ENCODE results near the gene CELSR2.

Gene CELSR2

GRCh38 chr1:109269212-109269980 lies 20.1 kb downstream of the CELSR2 start:
- TF ChIP-seq TAF1 (IDR thresholded peaks at IDR 0.05; ENCODE audit: borderline replicate concordance, insufficient read depth, low read length) (no peak), POLR2AphosphoS5 (IDR thresholded peaks at IDR 0.05; ENCODE audit: low read depth, low read length) (no peak), SIN3A (IDR thresholded peaks at IDR 0.05; ENCODE audit: borderline replicate concordance, insufficient read depth, low read length) (no peak), REST (IDR thresholded peaks at IDR 0.05; ENCODE audit: insufficient read depth in 1 of 2, low read depth in 2 of 2, low read length in 2 of 2) (no peak), FOXP2 (optimal IDR thresholded peaks at IDR 0.05; ENCODE audit: borderline replicate concordance, extremely low read depth, extremely low read length, insufficient read depth) (no peak)

GRCh38 chr1:109269981-109270622 lies 20.8 kb downstream of the CELSR2 start:
- TF ChIP-seq TAF1 (IDR thresholded peaks at IDR 0.05; ENCODE audit: borderline replicate concordance, insufficient read depth, low read length) (no peak), REST (IDR thresholded peaks at IDR 0.05; ENCODE audit: insufficient read depth in 1 of 2, low read depth in 2 of 2, low read length in 2 of 2) (no peak), POLR2AphosphoS5 (IDR thresholded peaks at IDR 0.05; ENCODE audit: low read depth, low read length) (no peak), FOXP2 (optimal IDR thresholded peaks at IDR 0.05; ENCODE audit: borderline replicate concordance, extremely low read depth, extremely low read length, insufficient read depth) (no peak), SIN3A (IDR thresholded peaks at IDR 0.05; ENCODE audit: borderline replicate concordance, insufficient read depth, low read length) (no peak)

GRCh38 chr1:109270623-109271317 lies 21.4 kb downstream of the CELSR2 start:
- no peak for TF ChIP-seq POLR2AphosphoS5 (IDR thresholded peaks at IDR 0.05; ENCODE audit: low read depth, low read length)
- no peak for TF ChIP-seq FOXP2 (optimal IDR thresholded peaks at IDR 0.05; ENCODE audit: borderline replicate concordance, extremely low read depth, extremely low read length, insufficient read depth)
- TF ChIP-seq SIN3A (IDR thresholded peaks at IDR 0.05; ENCODE audit: borderline replicate concordance, insufficient read depth, low read length), result no peak
- no peak for TF ChIP-seq REST (IDR thresholded peaks at IDR 0.05; ENCODE audit: insufficient read depth in 1 of 2, low read depth in 2 of 2, low read length in 2 of 2)
- no peak for TF ChIP-seq TAF1 (IDR thresholded peaks at IDR 0.05; ENCODE audit: borderline replicate concordance, insufficient read depth, low read length)

- TF ChIP-seq REST (IDR thresholded peaks at IDR 0.05; ENCODE audit: insufficient read depth in 1 of 2, low read depth in 2 of 2, low read length in 2 of 2) (no peak), SIN3A (IDR thresholded peaks at IDR 0.05; ENCODE audit: borderline replicate concordance, insufficient read depth, low read length) (no peak), POLR2AphosphoS5 (IDR thresholded peaks at IDR 0.05; ENCODE audit: low read depth, low read length) (no peak), TAF1 (IDR thresholded peaks at IDR 0.05; ENCODE audit: borderline replicate concordance, insufficient read depth, low read length) (no peak)
Observed at GRCh38 chr1:109271458-109271857, 22.1 kb downstream of the CELSR2 start.
